GM06990 (cell line): Measurements from ENCODE around the gene TMEM130.

ENCODE experiments used
- DNase-seq: peaks from one replicate; pipeline ENCODE4 v3.0.0-alpha.2; 2011; ENCODE audit not compliant: insufficient read length; ENCODE audit errors: extremely low read depth
- H3K27me3 ChIP-seq: replicated peaks from 2 replicates; pipeline ENCODE4 v1.6.0; 2011; ENCODE audit warnings: low read length; ENCODE audit not compliant: control insufficient read depth, insufficient read depth
- H3K36me3 ChIP-seq: 2 replicates; pipeline ENCODE4 v1.5.1; 2011; ENCODE audit warnings: low read length; ENCODE audit not compliant: control insufficient read depth, insufficient read depth
- H3K4me3 ChIP-seq: replicated peaks from 2 replicates; pipeline ENCODE4 v1.5.1; 2011; ENCODE audit warnings: low read depth, mild to moderate bottlenecking, control low read depth, low read length
- TF ChIP-seq, protein P1 (sequence below): IDR thresholded peaks from 2 replicates; pipeline ENCODE4 v1.5.1; 2011; ENCODE audit warnings: low read length, control low read depth, mild to moderate bottlenecking, inconsistent platforms; ENCODE audit not compliant: insufficient read depth, poor library complexity, severe bottlenecking

The TMEM130 gene

DNA sequence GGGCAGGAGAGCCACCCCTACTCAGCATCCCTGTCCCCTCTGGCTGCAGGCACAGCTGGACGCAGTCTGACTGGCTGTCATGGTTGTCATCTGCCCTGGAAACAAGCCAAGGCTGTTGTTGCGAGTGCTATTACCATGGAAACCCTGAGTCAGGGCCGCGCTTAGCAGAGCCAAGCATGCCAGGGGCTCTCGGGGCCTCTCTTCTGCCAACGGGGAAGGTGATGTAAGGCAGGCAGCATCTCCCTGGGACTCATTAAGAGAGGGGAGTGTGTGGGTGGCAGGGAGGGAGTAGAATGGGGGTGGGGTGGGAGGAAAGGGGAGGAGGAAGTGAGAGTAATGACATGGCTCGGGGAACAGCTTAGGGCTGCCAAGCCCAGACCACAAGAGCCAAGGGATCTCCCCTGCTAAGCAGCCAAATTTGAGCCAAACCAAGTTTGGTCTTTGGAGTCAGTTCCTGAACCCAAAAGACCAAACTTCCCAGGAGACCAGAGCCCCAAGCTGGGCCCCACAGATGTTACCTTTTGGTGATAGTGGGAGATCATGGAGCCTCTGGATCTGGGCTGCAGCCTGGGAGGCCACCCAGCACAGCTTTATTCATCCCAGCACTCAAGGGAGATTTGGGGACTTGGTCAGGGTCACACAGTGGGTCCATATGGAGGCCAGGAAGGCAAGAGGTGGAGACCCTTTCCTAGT, 67.6 kb downstream of the TMEM130 start:
- Histone ChIP-seq H3K36me3 (no peaks in the 10 kb centered on the region), H3K27me3 (no peaks in the 10 kb centered on the region), H3K4me3 (no peak overlapping the region)
- DNase-seq = peak; percentile 86
- TF ChIP-seq, protein P1, sequence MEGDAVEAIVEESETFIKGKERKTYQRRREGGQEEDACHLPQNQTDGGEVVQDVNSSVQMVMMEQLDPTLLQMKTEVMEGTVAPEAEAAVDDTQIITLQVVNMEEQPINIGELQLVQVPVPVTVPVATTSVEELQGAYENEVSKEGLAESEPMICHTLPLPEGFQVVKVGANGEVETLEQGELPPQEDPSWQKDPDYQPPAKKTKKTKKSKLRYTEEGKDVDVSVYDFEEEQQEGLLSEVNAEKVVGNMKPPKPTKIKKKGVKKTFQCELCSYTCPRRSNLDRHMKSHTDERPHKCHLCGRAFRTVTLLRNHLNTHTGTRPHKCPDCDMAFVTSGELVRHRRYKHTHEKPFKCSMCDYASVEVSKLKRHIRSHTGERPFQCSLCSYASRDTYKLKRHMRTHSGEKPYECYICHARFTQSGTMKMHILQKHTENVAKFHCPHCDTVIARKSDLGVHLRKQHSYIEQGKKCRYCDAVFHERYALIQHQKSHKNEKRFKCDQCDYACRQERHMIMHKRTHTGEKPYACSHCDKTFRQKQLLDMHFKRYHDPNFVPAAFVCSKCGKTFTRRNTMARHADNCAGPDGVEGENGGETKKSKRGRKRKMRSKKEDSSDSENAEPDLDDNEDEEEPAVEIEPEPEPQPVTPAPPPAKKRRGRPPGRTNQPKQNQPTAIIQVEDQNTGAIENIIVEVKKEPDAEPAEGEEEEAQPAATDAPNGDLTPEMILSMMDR = no peak

DNA sequence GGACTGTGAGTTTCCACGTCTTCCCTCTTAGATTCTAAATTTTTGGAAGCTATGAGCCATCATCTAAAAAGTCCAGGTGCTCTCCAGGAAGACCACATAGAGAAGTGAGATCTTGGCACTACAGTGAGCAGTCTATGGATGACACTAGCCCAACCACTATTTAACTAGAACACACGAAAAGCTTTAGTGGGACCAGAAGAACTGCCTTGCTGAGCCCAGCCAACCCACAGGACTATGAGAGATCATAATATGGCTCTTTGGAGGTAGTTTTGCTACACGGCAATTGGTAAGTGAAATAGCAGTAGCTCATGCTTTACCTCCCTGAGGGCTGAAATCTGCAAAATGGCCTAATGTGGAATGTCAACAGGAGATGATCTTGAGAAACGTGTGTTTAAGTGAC, 68.8 kb downstream of the TMEM130 start:
- no peak for DNase-seq
- no peaks in the 10 kb centered on the region for H3K27me3 ChIP-seq
- TF ChIP-seq, protein P1 = no peak
- H3K4me3 ChIP-seq = no peak overlapping the region
- no peaks in the 10 kb centered on the region for H3K36me3 ChIP-seq

DNA sequence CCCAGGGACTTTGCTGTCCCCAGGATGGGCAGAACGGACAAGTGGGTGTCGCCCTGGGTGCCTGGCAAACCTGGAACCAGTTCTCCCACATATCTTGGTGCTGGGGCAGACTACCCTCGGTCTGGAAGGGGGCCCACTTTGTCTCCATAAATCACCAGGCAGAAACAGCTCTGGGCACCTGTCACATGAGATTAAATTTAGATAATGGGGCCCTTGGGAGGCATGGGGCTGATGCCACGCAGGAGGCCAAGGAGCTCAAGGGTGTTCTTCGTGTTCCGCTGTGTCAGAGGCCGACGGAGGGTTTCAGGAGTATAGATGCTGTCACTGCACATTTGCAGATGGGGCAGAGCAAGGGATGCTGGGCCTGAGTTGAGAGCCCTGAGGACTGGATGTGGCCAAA, 72.7 kb downstream of the TMEM130 start:
- H3K27me3 ChIP-seq = no peaks in the 10 kb centered on the region
- no peaks in the 10 kb centered on the region for H3K36me3 ChIP-seq
- H3K4me3 ChIP-seq = no peak overlapping the region
- DNase-seq = no peak
- TF ChIP-seq, protein P1 = no peak
